Ovary (tissue), 9 donors: ENCODE results near the gene ZNF107. TPM values are rescaled to one million over a fixed set of nuclear protein-coding genes. Genes with fewer than 3 reads are reported as not detected.

Experiments
- DNase-seq, 5 donors: peaks; one replicate each; pipeline ENCODE4 v3.0.0-alpha.2; 2019 to 2020
- H3K27ac ChIP-seq, 2 donors: fragments of 200-600 bp; one replicate each; pipeline versions ENCODE4 v1.5.1 to v1.8.0; 2019 to 2022
- H3K27me3 ChIP-seq: fragments of 200-600 bp; one replicate; pipeline ENCODE4 v1.8.0; 2022
- H3K36me3 ChIP-seq: fragments of 200-600 bp; sonication (generic); one replicate; pipeline ENCODE4 v1.5.1; 2019
- H3K4me1 ChIP-seq: one replicate; pipeline ENCODE4 v1.8.1; 2013; ENCODE audit warnings: mild to moderate bottlenecking, moderate library complexity; ENCODE audit not compliant: insufficient read depth
- H3K4me3 ChIP-seq: fragments of 200-600 bp; sonication (generic); one replicate; pipeline ENCODE4 v1.5.1; 2017
- H3K9me3 ChIP-seq, 2 donors: fragments of 200-600 bp in 1 of 2; sonication (generic) in 1 of 2; one replicate each; pipeline versions ENCODE4 v1.5.1 to v1.8.1; 2013 to 2019; ENCODE audit warnings: mild to moderate bottlenecking in 1 of 2, moderate library complexity in 1 of 2
- EP300 ChIP-seq: sonication (generic); formaldehyde crosslinking; IDR thresholded peaks from one replicate; pipeline ENCODE4 v1.6.1; 2017; ENCODE audit warnings: antibody characterized with exemption
- POLR2A ChIP-seq: fragments of 450-650 bp; IDR thresholded peaks from one replicate; pipeline ENCODE4 v1.6.1; 2017; ENCODE audit warnings: antibody characterized with exemption, mild to moderate bottlenecking, moderate library complexity
- WGBS, 3 donors: extraction: QIAGEN DNeasy Blood & Tissue Kit in 1 of 3; methylation state at CpG; one replicate each; pipeline versions ENCODE4 v1.1.5 to v1.1.7; 2013 to 2017; 5-methylcytosine and 5-hydroxymethylcytosine counted together
- intact Hi-C, 4 donors: fragments of 100-400 bp; cut with DNase I; formaldehyde crosslinking; loops; one replicate each; pipeline versions ENCODE4 v1.11.0 to v1.15.1; 2022 to 2023
- polyA plus RNA-seq, 2 donors: library from polyadenylated mRNA; stranded (reverse); fragments of 200-250 nt in 1 of 2; fragments of 350-450 nt in 1 of 2; fragmentation: Illumina TruSeq in 1 of 2; extraction: RNeasy Lipid Tissue Mini Kit (QIAGEN cat#74804) in 1 of 2; gene quantifications; one replicate each; pipeline ENCODE4 v1.2.3, GENCODE V29; 2013 to 2014
- total RNA-seq, 7 donors: library from RNA; depleted of rRNA in 2 of 7; stranded (reverse); fragments of >200 nt in 2 of 7; fragmentation: NEBNext Ultra II Directional in 3 of 7; extraction: Animal tissue kit (Norgen Biotek cat#: 25700) in 3 of 7; gene quantifications; one replicate each; pipeline versions ENCODE4 v1.1.0 to v1.2.4, GENCODE V29; 2016 to 2023
- TF ChIP-seq, protein P1 (sequence below), 3 donors: fragments of 450-650 bp in 2 of 3; fragments of 200-600 bp in 1 of 3; IDR thresholded peaks; one replicate each; pipeline versions ENCODE4 v1.5.1 to v1.8.0; 2016 to 2022; ENCODE audit warnings: antibody characterized with exemption in 3 of 3, mild to moderate bottlenecking in 1 of 3
- donor health status: DM: no; HTN: no; CAD: no; lungs with moderate emphysema.
- donor health status: DM: no; HTN: no; CAD: no.
- donor health status: Bipolar disorder and iron deficiency.
- donor health status: DM: yes; HTN: yes; CAD: no.
- donor health status: DM: no; HTN: no; CAD: no.
- donor health status: DM: yes; HTN: yes; CAD: no.

Gene ZNF107
- total and polyA plus RNA-seq, 9 donors, result 2.8 to 10.3 (median 6.4) TPM

DNA sequence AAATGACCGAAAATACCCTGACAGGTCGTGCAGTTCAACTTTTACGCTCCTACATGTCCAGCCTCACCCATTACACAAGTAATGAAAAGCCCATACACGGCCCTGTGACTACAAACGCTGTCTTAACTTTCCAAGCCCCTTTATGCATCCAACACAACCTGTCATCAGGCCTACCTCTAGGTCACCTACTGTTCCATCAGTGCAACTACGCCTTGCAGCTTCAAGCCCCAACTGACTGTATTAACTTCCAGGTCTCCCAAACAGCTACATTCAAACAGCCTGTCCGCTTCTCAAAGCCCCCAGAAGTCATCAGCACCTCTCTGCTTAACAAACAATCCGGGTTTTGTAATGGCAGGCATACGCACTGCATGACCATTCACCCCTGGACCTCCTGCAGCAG is 19.2 kb downstream of the ZNF107 start:
- TF ChIP-seq, protein P1, sequence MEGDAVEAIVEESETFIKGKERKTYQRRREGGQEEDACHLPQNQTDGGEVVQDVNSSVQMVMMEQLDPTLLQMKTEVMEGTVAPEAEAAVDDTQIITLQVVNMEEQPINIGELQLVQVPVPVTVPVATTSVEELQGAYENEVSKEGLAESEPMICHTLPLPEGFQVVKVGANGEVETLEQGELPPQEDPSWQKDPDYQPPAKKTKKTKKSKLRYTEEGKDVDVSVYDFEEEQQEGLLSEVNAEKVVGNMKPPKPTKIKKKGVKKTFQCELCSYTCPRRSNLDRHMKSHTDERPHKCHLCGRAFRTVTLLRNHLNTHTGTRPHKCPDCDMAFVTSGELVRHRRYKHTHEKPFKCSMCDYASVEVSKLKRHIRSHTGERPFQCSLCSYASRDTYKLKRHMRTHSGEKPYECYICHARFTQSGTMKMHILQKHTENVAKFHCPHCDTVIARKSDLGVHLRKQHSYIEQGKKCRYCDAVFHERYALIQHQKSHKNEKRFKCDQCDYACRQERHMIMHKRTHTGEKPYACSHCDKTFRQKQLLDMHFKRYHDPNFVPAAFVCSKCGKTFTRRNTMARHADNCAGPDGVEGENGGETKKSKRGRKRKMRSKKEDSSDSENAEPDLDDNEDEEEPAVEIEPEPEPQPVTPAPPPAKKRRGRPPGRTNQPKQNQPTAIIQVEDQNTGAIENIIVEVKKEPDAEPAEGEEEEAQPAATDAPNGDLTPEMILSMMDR (IDR thresholded peaks at IDR 0.05), result no peak
- TF ChIP-seq EP300, result no peak
- no peak for TF ChIP-seq POLR2A
- Histone ChIP-seq H3K27ac (no peak overlapping the region), H3K36me3 (no peaks in the 10 kb centered on the region), H3K27me3 (no peaks in the 10 kb centered on the region), H3K4me3 (no peak overlapping the region), H3K4me1 (no peaks in the 10 kb centered on the region), H3K9me3 (no peaks in the 10 kb centered on the region)
- DNase-seq, result no peak
- intact Hi-C loops, result no loop called here
- WGBS, 3 donors, result 96 to 98% (median 97%) methylated on average over 9 of the region's 9 CpGs

DNA sequence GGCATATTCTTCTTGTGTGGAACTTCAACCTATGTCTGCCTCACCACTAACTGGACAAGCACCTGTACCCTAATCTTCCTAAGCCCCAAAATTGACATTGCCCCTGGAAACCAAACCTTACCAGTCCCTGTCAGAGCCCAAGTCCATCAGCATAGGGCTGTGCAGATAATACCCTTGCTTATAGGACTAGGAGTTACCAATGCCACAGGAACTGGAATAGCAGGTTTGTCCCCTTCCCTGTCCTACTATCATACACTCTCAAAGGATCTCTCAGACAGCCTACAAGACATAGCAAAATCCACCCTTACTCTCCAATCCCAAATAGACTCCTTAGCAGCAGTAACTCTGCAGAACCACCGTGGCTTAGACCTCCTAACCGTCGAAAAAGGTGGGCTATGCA is 19.8 kb downstream of the ZNF107 start:
- Histone ChIP-seq H3K27me3 (no peaks in the 10 kb centered on the region), H3K4me1 (no peaks in the 10 kb centered on the region), H3K36me3 (no peaks in the 10 kb centered on the region), H3K9me3 (no peaks in the 10 kb centered on the region), H3K4me3 (no peak overlapping the region), H3K27ac (no peak overlapping the region)
- intact Hi-C loops, result no loop called here
- no peak for DNase-seq
- TF ChIP-seq POLR2A (no peak), EP300 (no peak)
- TF ChIP-seq, protein P1 (IDR thresholded peaks at IDR 0.05), result no peak
- 79 to 95% (median 87%) methylated on average over 3 of the region's 3 CpGs for WGBS, 3 donors

DNA sequence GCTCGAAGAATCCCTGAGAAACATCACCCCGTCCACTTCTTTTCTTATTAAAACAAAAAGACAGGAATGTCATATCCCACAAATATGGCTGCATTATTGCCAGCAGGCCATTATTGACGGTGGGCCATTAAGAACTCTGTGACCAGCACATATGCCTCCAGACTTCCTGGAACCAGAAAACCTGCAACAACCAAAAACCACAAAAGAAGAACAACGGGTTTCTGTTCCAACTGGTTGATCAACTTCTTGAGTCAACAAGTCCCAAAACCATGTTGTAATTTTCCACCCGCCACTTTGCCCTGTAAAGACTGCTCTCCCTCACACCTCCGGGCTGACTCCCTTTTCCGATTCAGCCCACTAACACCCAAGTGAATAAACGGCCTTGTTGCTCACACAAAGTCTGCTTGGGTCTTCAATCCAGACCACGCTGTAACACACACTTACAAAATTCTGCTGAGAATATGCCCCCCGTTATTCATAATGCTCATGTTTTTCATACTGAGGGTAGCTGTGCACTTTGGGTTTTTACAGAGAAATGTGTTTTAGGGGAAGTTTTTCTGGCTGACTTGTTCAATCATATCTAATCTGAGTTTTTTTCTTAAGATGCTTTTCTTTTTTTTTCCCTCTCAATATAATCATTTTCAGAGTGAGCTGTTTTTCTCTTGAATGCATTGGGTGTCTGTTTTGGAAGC is 20.7 kb downstream of the ZNF107 start:
- TF ChIP-seq, protein P1 (IDR thresholded peaks at IDR 0.05), result no peak
- no peak for TF ChIP-seq POLR2A
- TF ChIP-seq EP300, result no peak
- intact Hi-C loops, result no loop called here
- H3K27me3 ChIP-seq, result no peaks in the 10 kb centered on the region
- WGBS, 3 donors, result 92 to 94% (median 93%) methylated on average over 10 of the region's 10 CpGs
- no peak overlapping the region for H3K27ac ChIP-seq
- H3K36me3 ChIP-seq, result no peaks in the 10 kb centered on the region
- H3K9me3 ChIP-seq, result no peaks in the 10 kb centered on the region
- no peaks in the 10 kb centered on the region for H3K4me1 ChIP-seq
- no peak for DNase-seq
- H3K4me3 ChIP-seq, result no peak overlapping the region

DNA sequence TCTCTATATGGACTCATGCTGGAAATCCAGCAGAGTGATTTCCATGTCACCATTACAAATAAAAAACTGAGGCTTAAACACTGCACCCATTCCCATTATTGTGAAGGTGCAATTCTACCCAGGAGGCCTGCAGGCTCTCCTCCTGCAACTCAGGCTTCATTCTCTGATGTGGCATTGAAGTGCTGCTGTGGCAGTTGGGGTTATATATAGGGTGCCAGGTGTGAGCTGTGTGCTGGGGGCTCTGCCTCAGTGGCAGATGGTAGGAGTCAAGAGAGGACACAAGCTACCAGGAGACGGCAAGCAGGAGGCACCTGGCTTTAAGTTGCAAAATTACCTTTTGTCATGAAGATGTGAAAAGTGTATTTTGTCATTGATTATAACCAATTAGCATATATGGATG is 21.3 kb downstream of the ZNF107 start:
- Histone ChIP-seq H3K27me3 (no peaks in the 10 kb centered on the region), H3K9me3 (no peaks in the 10 kb centered on the region), H3K36me3 (no peaks in the 10 kb centered on the region), H3K27ac (no peak overlapping the region), H3K4me1 (no peaks in the 10 kb centered on the region), H3K4me3 (no peak overlapping the region)
- no peak for DNase-seq
- TF ChIP-seq POLR2A, result no peak
- TF ChIP-seq EP300, result no peak
- TF ChIP-seq, protein P1 (IDR thresholded peaks at IDR 0.05), result no peak
- intact Hi-C loops, result no loop called here
- 93 to 98% (median 94%) methylated on average over 1 of the region's 1 CpG for WGBS, 3 donors
